H1 (cell line): Measurements from ENCODE around the gene DLG5. TPM values are rescaled to one million over a fixed set of nuclear protein-coding genes. Genes with fewer than 3 reads are reported as not detected.

ENCODE experiments used
- CTCF ChIA-PET: fragments of 300-600 bp; sonication (Branson Sonifier 250); formaldehyde crosslinking; loops from one replicate; lab custom pipeline; 2021; ENCODE audit not compliant: partially characterized antibody; lab: Charles Lee
- POLR2A ChIA-PET: fragments of 300-600 bp; sonication (Branson Sonifier 250); formaldehyde crosslinking; loops from one replicate; lab custom pipeline; 2021; ENCODE audit warnings: inconsistent platforms; ENCODE audit not compliant: partially characterized antibody; lab: Charles Lee
- DNase-seq, 2 experiments: peaks; one replicate each; pipeline versions ENCODE4 v3.0.0 to v3.0.0-alpha.2; 2010 to 2022; ENCODE audit warnings: low spot score in 2 of 2, low read depth in 1 of 2, mixed read lengths in 1 of 2
- FAIRE-seq: peaks from 2 replicates; lab custom pipeline; 2011; peaks lifted over from hg19 to GRCh38; lab: Jason Lieb, UNC
- H2AFZ ChIP-seq: 2 replicates; pipeline ENCODE4 v1.8.1; 2012; ENCODE audit warnings: low read length, inconsistent platforms
- H2AK5ac ChIP-seq: 2 replicates; pipeline ENCODE4 v1.6.1; 2013; ENCODE audit warnings: low read depth, low read length
- H2BK120ac ChIP-seq: replicated peaks from 2 replicates; pipeline ENCODE3; 2013; ENCODE audit warnings: low read depth, low read length, inconsistent platforms
- H2BK12ac ChIP-seq: 2 replicates; pipeline ENCODE4 v1.6.1; 2013; ENCODE audit warnings: low read depth, low read length
- H2BK15ac ChIP-seq: 2 replicates; pipeline ENCODE4 v1.6.1; 2013; ENCODE audit warnings: low read length
- H2BK20ac ChIP-seq: 2 replicates; pipeline ENCODE4 v1.6.1; 2013; ENCODE audit warnings: low read length
- H2BK5ac ChIP-seq: 2 replicates; pipeline ENCODE4 v1.6.1; 2013; ENCODE audit warnings: low read depth, low read length
- H3K14ac ChIP-seq: 2 replicates; pipeline ENCODE4 v1.6.1; 2013; ENCODE audit warnings: inconsistent platforms; ENCODE audit not compliant: insufficient read length
- H3K18ac ChIP-seq: 2 replicates; pipeline ENCODE4 v1.6.1; 2013; ENCODE audit warnings: low read length; ENCODE audit errors: extremely low read depth
- H3K23ac ChIP-seq: 2 replicates; pipeline ENCODE4 v1.6.1; 2013; ENCODE audit warnings: inconsistent platforms; ENCODE audit not compliant: insufficient read length
- H3K23me2 ChIP-seq: 2 replicates; pipeline ENCODE4 v1.6.1; 2013; ENCODE audit warnings: low read depth, low read length
- H3K27ac ChIP-seq: 2 replicates; pipeline ENCODE4 v1.6.1; 2011; ENCODE audit warnings: low read depth, low read length, inconsistent platforms
- H3K27me3 ChIP-seq, 4 experiments: replicated peaks in 1 of 4; 1 replicate in 1 of 4; 2 replicates in 3 of 4; pipeline versions ENCODE4 v1.6.1 to v1.8.1; 2011 to 2013; ENCODE audit warnings: low read length in 3 of 4, mild to moderate bottlenecking in 3 of 4, inconsistent platforms in 2 of 4, mixed read lengths in 2 of 4, moderate library complexity in 1 of 4; ENCODE audit not compliant: control insufficient read depth in 3 of 4, insufficient read depth in 3 of 4; ENCODE audit errors: extremely low read depth in 1 of 4
- H3K36me3 ChIP-seq, 4 experiments: 2 replicates each; pipeline versions ENCODE4 v1.6.1 to v1.8.1; 2011 to 2013; ENCODE audit warnings: mild to moderate bottlenecking in 4 of 4, low read length in 3 of 4, moderate library complexity in 2 of 4, control low read depth in 1 of 4, inconsistent platforms in 1 of 4; ENCODE audit not compliant: insufficient read depth in 4 of 4, control insufficient read depth in 2 of 4
- H3K4ac ChIP-seq: replicated peaks from 2 replicates; pipeline ENCODE3; 2013; ENCODE audit warnings: low read length, low read depth, mixed read lengths, inconsistent platforms; ENCODE audit not compliant: insufficient read length
- H3K4me1 ChIP-seq, 4 experiments: replicated peaks in 1 of 4; 1 replicate in 1 of 4; 2 replicates in 3 of 4; pipeline versions ENCODE4 v1.6.1 to v1.8.1; 2011 to 2013; ENCODE audit warnings: low read length in 3 of 4, inconsistent platforms in 2 of 4, mixed read lengths in 1 of 4; ENCODE audit not compliant: insufficient read depth in 4 of 4, control insufficient read depth in 3 of 4
- H3K4me2 ChIP-seq, 2 experiments: 2 replicates each; pipeline versions ENCODE4 v1.6.1 to v1.8.1; 2011 to 2013; ENCODE audit warnings: low read depth in 2 of 2, low read length in 2 of 2, control low read depth in 1 of 2, inconsistent platforms in 1 of 2, mild to moderate bottlenecking in 1 of 2; ENCODE audit not compliant: insufficient read depth in 1 of 2
- H3K4me3 ChIP-seq, 4 experiments: fragments of 200-600, 300-600 bp in 1 of 4; sonication (generic), shearing (Covaris generic), sonication (Bioruptor Twin) in 1 of 4; 2 replicates each; pipeline versions ENCODE4 v1.5.1 to v1.8.1; 2011 to 2016; ENCODE audit warnings: low read length in 4 of 4, low read depth in 3 of 4, control low read depth in 2 of 4, inconsistent platforms in 2 of 4, mild to moderate bottlenecking in 2 of 4, mixed read lengths in 1 of 4, moderate library complexity in 1 of 4; ENCODE audit not compliant: insufficient read depth in 2 of 4; ENCODE audit errors: extremely low read depth in 1 of 4
- H3K56ac ChIP-seq: replicated peaks from 2 replicates; pipeline ENCODE3; 2013; ENCODE audit warnings: low read depth, mild to moderate bottlenecking, mixed read lengths, low read length, inconsistent platforms; ENCODE audit not compliant: insufficient read length
- H3K79me1 ChIP-seq: 2 replicates; pipeline ENCODE4 v1.6.1; 2013; ENCODE audit warnings: low read depth, low read length, control low read depth
- H3K79me2 ChIP-seq, 2 experiments: 2 replicates each; pipeline versions ENCODE4 v1.6.1 to v1.8.1; 2012 to 2013; ENCODE audit warnings: low read length in 2 of 2, mild to moderate bottlenecking in 2 of 2, inconsistent platforms in 1 of 2; ENCODE audit not compliant: insufficient read depth in 2 of 2, control insufficient read depth in 1 of 2
- H3K9ac ChIP-seq, 4 experiments: replicated peaks in 1 of 4; 1 replicate in 1 of 4; 2 replicates in 3 of 4; pipeline versions ENCODE4 v1.6.1 to v1.8.1; 2011 to 2013; ENCODE audit warnings: low read depth in 3 of 4, low read length in 3 of 4, control low read depth in 2 of 4, mild to moderate bottlenecking in 2 of 4, moderate library complexity in 2 of 4, inconsistent platforms in 1 of 4; ENCODE audit errors: extremely low read depth in 1 of 4
- H3K9me3 ChIP-seq, 2 experiments: 2 replicates each; pipeline versions ENCODE4 v1.6.1 to v1.8.1; 2012 to 2013; ENCODE audit warnings: mild to moderate bottlenecking in 2 of 2, moderate library complexity in 2 of 2, control low read depth in 1 of 2, inconsistent platforms in 1 of 2, low read depth in 1 of 2, low read length in 1 of 2, mixed read lengths in 1 of 2; ENCODE audit not compliant: insufficient read depth in 2 of 2
- H4K20me1 ChIP-seq, 2 experiments: replicated peaks in 1 of 2; 2 replicates each; pipeline versions ENCODE3 to v1.8.1; 2011 to 2013; ENCODE audit warnings: inconsistent platforms in 2 of 2, low read length in 2 of 2, mild to moderate bottlenecking in 1 of 2; ENCODE audit not compliant: insufficient read depth in 2 of 2, control insufficient read depth in 1 of 2
- H4K5ac ChIP-seq: 2 replicates; pipeline ENCODE4 v1.6.1; 2013; ENCODE audit warnings: low read length, low read depth, mixed read lengths, inconsistent platforms; ENCODE audit not compliant: insufficient read length
- H4K8ac ChIP-seq: 2 replicates; pipeline ENCODE4 v1.8.0; 2013; ENCODE audit warnings: mild to moderate bottlenecking, moderate library complexity, low read length, inconsistent platforms; ENCODE audit not compliant: insufficient read depth; ENCODE audit errors: extremely low read depth
- H4K91ac ChIP-seq: replicated peaks from 2 replicates; pipeline ENCODE3; 2013; ENCODE audit warnings: low read length, mixed read lengths, inconsistent platforms; ENCODE audit not compliant: insufficient read length
- RFX5 ChIP-seq: IDR thresholded peaks from 2 replicates; pipeline ENCODE4 v1.6.1; 2011; ENCODE audit warnings: low read depth, low read length, improper control_type of control experiment, borderline replicate concordance
- WGBS, 2 experiments: shearing (Covaris generic) in 1 of 2; methylation state at CpG; one replicate each; pipeline versions ENCODE4 v1.1.6 to v1.1.7; 2013 to 2015; ENCODE audit warnings: low lambda C conversion rate in 2 of 2, mixed read lengths in 2 of 2, inconsistent platforms in 1 of 2, low coverage in 1 of 2, missing lambda C conversion rate in 1 of 2; ENCODE audit not compliant: insufficient replicate concordance in 2 of 2, insufficient coverage in 1 of 2, insufficient read length in 1 of 2; ENCODE audit errors: extremely low coverage in 1 of 2, missing lambda C conversion rate in 1 of 2; 5-methylcytosine and 5-hydroxymethylcytosine counted together
- polyA plus RNA-seq, 7 experiments: library from polyadenylated mRNA; depleted of rRNA in 3 of 7; stranded (reverse) in 5 of 7; unstranded in 2 of 7; fragments of >200 nt in 5 of 7; fragments of 200-250 nt in 2 of 7; gene quantifications; 1 replicate in 5 of 7; 2 replicates in 1 of 7; 4 replicates in 1 of 7; pipeline versions ENCODE4 v1.2.1 to v1.2.3, GENCODE V29; 2011 to 2013; ENCODE audit warnings: missing spikeins in 2 of 7, mixed read lengths in 2 of 7
- total RNA-seq: library from RNA; stranded (reverse); fragmentation: NEBNext Ultra II Directional; extraction: Animal tissue kit (Norgen Biotek cat#: 25700); gene quantifications from 2 replicates; pipeline ENCODE4 v1.2.1, GENCODE V29; 2021
- TF ChIP-seq, protein P1 (sequence below): IDR thresholded peaks from 2 replicates; pipeline ENCODE4 v1.6.1; 2011; ENCODE audit warnings: low read length, improper control_type of control experiment

The DLG5 gene
- total and polyA plus RNA-seq, 2 of the 8 experiments (the other 6 are each of a cell fraction or from before 2014, with no cell fraction given) = 15.6 to 71.4 TPM

DNA sequence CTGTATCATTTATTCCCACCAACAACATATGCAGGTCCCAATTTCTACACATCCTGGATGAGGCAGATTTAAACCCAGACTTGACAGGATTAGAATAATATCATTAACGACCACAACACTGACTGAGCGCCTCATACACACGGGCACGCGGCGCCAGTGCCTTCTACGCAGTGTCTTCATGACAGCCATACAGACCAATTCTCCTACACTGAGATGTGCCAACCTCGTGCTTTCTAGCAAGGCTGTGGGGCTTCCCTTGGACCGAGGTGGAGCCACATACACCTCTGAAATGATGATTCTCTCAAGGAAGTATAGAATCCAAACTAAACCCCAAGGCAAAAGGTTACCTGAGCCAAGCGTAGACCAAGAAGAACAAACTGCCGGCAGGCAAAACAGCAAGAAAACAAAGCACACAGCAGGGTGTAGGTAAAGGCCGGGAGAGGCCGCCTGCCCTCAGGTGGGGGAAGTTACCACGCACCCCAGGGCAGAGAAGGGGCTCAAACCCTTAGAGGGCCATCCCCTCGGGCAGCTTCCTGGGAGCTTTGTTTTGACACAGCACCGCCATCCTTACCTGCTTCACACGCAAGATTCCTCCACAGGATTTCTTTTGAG is 75.8 kb downstream of the DLG5 start:
- Histone ChIP-seq H3K23me2 (no peaks in the 10 kb centered on the region), H3K23ac (no peak overlapping the region), H2BK15ac (no peak overlapping the region), H3K9me3 (no peaks in the 10 kb centered on the region), H4K8ac (no peak overlapping the region), H2AK5ac (no peak overlapping the region), H3K4ac (peak overlapping the region; percentile 36), H4K5ac (no peak overlapping the region), H2BK20ac (no peak overlapping the region), H4K91ac (peak overlapping the region; percentile 96), H3K4me3 (no peak overlapping the region), H3K9ac (no peak overlapping the region), H3K36me3 (peaks cover 0 to 16% (median 1%) of the 10 kb centered on the region in 4 experiments; a peak in 3 of 8 replicates), H3K79me2 (peaks cover 0 to 5% of the 10 kb centered on the region in 2 experiments; a peak in 2 of 4 replicates), H2AFZ (no peak overlapping the region), H3K18ac (no peak overlapping the region), H3K27ac (no peak overlapping the region), H3K14ac (no peak overlapping the region), H2BK120ac (no peak overlapping the region), H2BK5ac (peak overlapping the region; percentile 54; the same call in 1 of the 2 replicates), H4K20me1 (peaks cover 0 to 2% of the 10 kb centered on the region in 2 experiments), H3K79me1 (peaks cover 2% of the 10 kb centered on the region), H2BK12ac (peak overlapping the region; percentile 30; the same call in 1 of the 2 replicates), H3K27me3 (no peaks in the 10 kb centered on the region), H3K4me2 (0 out of 4 replicates have a peak overlapping the region, but pooled peaks of 1 of the 2 experiments have one; percentile 25), H3K56ac (no peak overlapping the region), H3K4me1 (peaks cover 11 to 22% (median 14%) of the 10 kb centered on the region in 4 experiments)
- ChIA-PET CTCF (interaction anchor here (0.8 to 2.4 kb wide), 6 partner anchors 21 to 124 kb away, joined by 3 to 10 read pairs (median 4); no protein-coding TSS in a partner anchor), POLR2A (no interaction called here)
- 63% methylated on average over 17 of the region's 17 CpGs; no CpG with 5 or more reads in 1 of the 2 experiments for WGBS, 2 experiments
- no peak for TF ChIP-seq RFX5
- TF ChIP-seq, protein P1, sequence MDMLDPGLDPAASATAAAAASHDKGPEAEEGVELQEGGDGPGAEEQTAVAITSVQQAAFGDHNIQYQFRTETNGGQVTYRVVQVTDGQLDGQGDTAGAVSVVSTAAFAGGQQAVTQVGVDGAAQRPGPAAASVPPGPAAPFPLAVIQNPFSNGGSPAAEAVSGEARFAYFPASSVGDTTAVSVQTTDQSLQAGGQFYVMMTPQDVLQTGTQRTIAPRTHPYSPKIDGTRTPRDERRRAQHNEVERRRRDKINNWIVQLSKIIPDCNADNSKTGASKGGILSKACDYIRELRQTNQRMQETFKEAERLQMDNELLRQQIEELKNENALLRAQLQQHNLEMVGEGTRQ = peak; percentile 47; the same call in 1 of the 2 replicates
- no peak for DNase-seq
- no peak for FAIRE-seq
